Activated CD8-positive, alpha-beta memory T cell treated with anti-CD3 and anti-CD28 coated beads, Interleukin-2, amount 10 ng/mL, durations not matched to agents 7 days and 5 days (primary cell): ENCODE data around the gene LRRC45. TPM values are rescaled to one million over a fixed set of nuclear protein-coding genes. Genes with fewer than 3 reads are reported as not detected.

Experiments used
- ATAC-seq: fragments of 150-1000 bp; cut with Tn5 transposase; one replicate; pipeline ENCODE4 v1.10.0; 2021; ENCODE audit warnings: moderate library complexity
- CTCF ChIA-PET: fragments of 350-600 bp; sonication (Branson Sonifier 250); formaldehyde crosslinking; loops from one replicate; lab custom pipeline; 2021; ENCODE audit warnings: antibody characterized with exemption; lab: Charles Lee
- DNase-seq: peaks from one replicate; pipeline ENCODE4 v3.0.0-alpha.2; 2020
- H3K27ac Mint-ChIP-seq: one replicate; pipeline ENCODE4 v1.8.0; 2021; ENCODE audit warnings: mild to moderate bottlenecking, mixed read lengths
- H3K27me3 Mint-ChIP-seq: one replicate; pipeline ENCODE4 v1.8.0; 2021; ENCODE audit warnings: mixed read lengths
- H3K36me3 Mint-ChIP-seq: one replicate; pipeline ENCODE4 v1.8.0; 2021; ENCODE audit warnings: mild to moderate bottlenecking, mixed read lengths
- H3K4me1 Mint-ChIP-seq: one replicate; pipeline ENCODE4 v1.8.0; 2021; ENCODE audit warnings: mixed read lengths
- H3K4me3 Mint-ChIP-seq: one replicate; pipeline ENCODE4 v1.8.0; 2021; ENCODE audit warnings: mild to moderate bottlenecking, moderate library complexity, mixed read lengths
- H3K9me3 Mint-ChIP-seq: one replicate; pipeline ENCODE4 v1.8.0; 2022; ENCODE audit warnings: low read depth, mixed read lengths
- total RNA-seq, 2 experiments: library from RNA; stranded (reverse); gene quantifications; one replicate each; pipeline ENCODE4 v1.2.3, GENCODE V29; 2021

LRRC45 gene
- total RNA-seq, 2 experiments from 2014 or later: 45.4 to 61.6 TPM

DNA sequence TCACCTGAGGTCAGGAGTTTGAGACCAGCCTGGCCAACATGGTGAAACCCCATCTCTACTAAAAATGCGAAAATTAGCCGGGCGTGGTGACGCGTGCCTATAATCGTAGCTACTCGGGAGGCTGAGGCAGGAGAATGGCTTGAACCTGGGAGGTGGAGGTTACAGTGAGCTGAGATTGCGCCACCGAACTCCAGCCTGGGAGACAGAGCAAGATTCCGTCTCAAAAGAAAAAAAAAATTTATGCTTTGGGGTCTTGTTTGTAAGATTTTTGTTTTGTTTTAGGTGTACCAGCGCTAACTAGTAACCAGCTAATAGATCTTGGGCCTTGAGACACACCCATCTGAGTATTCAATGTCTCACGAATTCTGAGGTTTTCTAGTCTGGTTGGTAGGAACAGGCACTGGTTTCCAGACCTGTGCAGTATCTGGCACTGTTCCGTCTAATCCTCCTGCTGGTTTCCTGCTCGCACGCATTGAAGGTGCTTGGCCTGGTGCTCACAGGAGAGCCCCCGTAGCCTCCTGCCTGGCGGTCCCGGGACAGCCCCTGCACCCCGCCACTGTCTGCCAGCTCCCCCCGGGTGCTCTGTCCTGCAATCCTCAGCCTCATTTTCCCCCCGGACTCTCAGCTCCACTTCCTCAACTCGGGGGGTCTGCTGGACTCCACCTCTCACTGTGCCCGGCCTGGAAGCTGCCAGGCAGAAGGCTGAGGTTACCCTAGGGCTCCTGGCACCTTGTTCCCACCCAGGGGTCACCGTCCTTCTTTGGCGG, 53.1 kb downstream of the LRRC45 start:
- Mint-ChIP-seq H3K27me3 (peaks cover 7% of the 10 kb centered on the region), H3K27ac (no peak overlapping the region), H3K4me1 (no peaks in the 10 kb centered on the region), H3K4me3 (no peak overlapping the region), H3K9me3 (no peaks in the 10 kb centered on the region), H3K36me3 (peaks cover 14% of the 10 kb centered on the region)
- ATAC-seq (no peak), DNase-seq (no peak)
- CTCF ChIA-PET: interaction anchor here (0.9 kb wide), 1 partner anchor 11 kb away, joined by 3 read pairs; no protein-coding TSS in a partner anchor

DNA sequence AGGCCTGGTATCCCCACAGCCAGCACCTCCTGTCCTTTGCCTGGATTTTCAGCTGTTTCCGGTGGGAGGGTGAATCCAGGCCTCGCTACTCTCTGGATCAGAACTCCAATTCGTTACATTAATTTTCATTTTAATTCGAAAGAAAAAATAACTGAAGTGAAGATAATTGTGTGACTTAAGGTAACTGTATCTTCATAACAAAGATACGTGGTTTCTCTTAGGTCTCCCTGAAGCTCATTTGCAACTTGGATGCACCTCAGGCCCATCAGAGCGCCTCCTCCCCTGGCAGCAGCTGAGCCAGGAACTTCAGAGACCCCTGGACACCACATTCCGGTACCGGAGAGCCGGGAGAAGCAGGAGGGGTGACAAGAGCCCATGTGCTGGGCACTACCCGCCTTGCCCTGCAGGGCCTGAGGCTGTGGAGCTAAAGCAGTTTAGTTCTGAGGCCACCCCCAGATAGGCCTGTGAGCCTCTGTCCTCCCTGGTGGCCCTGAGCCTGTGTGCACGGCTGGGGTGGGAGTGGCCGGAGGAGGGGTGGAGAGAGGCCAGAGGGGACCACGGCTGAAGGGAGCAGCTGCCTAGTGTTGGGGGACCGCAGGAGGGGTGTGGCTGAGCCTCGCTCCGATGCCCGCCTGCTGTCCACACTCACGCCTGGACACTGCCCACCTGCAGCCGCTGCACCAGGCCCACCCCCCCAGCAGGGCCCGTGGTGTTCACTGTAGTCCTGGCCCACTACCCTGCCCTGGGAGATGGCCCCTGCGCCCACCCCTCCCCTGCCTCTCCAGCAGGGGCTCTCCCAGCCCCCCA, 53.9 kb downstream of the LRRC45 start:
- no peak overlapping the region for H3K27ac Mint-ChIP-seq
- CTCF ChIA-PET: interaction anchor here (0.9 kb wide), 1 partner anchor 12 kb away, joined by 3 read pairs; no protein-coding TSS in a partner anchor
- H3K9me3 Mint-ChIP-seq: no peaks in the 10 kb centered on the region
- ATAC-seq (peak; percentile 17), DNase-seq (no peak)
- H3K4me3 Mint-ChIP-seq: no peak overlapping the region
- peaks cover 7% of the 10 kb centered on the region for H3K27me3 Mint-ChIP-seq
- H3K36me3 Mint-ChIP-seq: peaks cover 14% of the 10 kb centered on the region
- H3K4me1 Mint-ChIP-seq: no peaks in the 10 kb centered on the region

DNA sequence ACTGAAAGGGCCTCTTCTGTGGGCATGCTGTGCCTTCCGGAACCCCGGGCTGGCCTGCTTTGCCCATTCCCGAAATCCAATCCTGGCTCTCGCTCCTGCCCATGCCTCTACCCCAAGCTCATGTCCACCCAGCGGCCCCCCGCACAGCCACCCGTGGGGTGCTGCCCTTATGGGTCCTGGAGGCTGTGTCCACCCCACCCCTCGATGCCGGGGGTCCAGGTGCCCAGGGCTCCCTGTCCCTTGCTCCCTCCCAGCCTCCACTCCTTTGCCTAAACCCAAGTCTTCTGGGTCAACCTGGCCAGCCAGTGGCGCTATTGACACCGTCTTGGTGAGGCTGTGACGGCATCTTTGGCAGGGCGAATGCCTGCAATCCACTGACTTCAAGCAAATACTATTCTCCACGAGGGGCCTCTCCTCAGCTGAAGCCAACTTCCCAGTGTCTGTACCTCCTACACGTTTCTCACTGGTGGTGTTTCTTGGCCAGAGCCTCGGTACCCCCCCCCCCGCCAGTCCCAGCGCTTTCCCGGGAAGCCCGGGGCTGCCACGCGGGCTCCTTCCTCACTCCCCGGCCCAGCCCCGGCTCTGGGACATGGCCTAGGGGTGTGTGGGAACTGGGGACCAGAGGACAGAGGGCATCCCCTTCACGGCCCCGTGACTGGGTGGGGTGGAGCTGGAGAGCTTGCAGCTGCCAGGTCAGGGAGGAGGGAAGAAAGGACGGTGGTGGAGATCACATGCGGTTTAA, 54.7 kb downstream of the LRRC45 start:
- CTCF ChIA-PET: interaction anchor here (0.9 kb wide), 1 partner anchor 13 kb away, joined by 3 read pairs; no protein-coding TSS in a partner anchor
- peaks cover 14% of the 10 kb centered on the region for H3K36me3 Mint-ChIP-seq

DNA sequence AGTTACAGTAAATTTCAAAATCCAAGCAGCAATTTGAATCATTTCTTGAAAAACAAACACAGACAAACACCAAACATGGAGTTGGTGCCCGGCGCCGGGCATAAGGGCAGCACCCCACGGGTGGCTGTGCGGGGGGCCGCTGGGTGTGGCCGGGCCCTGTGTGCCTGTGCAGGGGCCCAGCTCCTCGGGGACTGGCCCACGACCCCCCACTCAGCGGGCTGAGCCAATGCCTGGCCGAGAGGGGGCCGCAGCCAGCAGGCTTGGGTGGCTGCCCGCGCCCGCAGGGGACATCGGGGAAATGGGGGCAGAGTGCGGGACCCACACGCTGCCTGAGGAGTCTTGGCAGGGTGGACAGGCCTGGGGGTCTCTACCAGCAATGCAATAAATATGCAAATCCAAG, 55.3 kb downstream of the LRRC45 start:
- Mint-ChIP-seq H3K4me1 (no peaks in the 10 kb centered on the region), H3K27me3 (peaks cover 6% of the 10 kb centered on the region), H3K36me3 (peaks cover 18% of the 10 kb centered on the region), H3K4me3 (no peak overlapping the region), H3K27ac (no peak overlapping the region), H3K9me3 (no peaks in the 10 kb centered on the region)
- no peak for ATAC-seq
- CTCF ChIA-PET: no interaction called here
- DNase-seq: no peak

More for the DNA sequence above, 54.7 kb downstream of the LRRC45 start:
- ATAC-seq: no peak
- Mint-ChIP-seq H3K9me3 (no peaks in the 10 kb centered on the region), H3K4me1 (no peaks in the 10 kb centered on the region), H3K27ac (no peak overlapping the region), H3K4me3 (no peak overlapping the region), H3K27me3 (peaks cover 7% of the 10 kb centered on the region)
- no peak for DNase-seq

DNA sequence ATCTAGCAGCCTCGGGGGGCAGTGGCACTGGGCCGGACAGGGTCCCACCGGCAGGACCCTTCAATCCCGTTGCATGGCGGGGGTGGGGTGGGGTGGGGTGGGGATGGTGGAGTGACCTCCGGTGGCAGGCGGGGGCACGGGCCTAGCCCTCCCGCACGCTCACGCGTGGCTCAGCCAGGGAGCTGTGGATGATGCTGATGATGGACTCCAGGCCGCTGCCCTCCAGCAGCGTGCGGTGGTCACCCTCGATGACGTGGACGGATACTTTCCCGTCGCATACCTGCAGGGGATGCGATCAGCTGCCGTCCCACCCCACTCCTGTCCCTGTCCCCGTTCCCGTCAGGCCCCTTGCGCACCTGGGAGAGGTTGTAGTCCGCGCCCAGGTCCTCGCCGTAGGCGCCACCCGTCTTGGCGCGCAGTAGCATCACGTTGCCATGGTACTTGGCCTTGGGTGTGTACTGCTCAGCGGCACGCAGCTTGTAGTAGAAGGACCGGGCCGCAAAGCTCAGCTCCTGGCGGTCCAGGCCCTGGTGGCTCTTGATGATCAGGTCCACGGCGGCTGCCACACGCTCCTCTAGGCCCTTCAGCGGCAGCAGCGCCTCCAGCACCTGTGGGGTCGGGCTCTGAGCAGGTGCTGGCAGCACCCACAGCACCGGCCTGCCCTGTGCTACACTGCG, 56.0 kb downstream of the LRRC45 start:
- Mint-ChIP-seq H3K27me3 (peaks cover 3% of the 10 kb centered on the region), H3K4me3 (no peak overlapping the region), H3K36me3 (peaks cover 20% of the 10 kb centered on the region), H3K27ac (no peak overlapping the region), H3K9me3 (no peaks in the 10 kb centered on the region), H3K4me1 (no peaks in the 10 kb centered on the region)
- ATAC-seq (no peak), DNase-seq (no peak)
- CTCF ChIA-PET: interaction anchor here (0.8 kb wide), 1 partner anchor 77 kb away, joined by 3 read pairs; no protein-coding TSS in a partner anchor

DNA sequence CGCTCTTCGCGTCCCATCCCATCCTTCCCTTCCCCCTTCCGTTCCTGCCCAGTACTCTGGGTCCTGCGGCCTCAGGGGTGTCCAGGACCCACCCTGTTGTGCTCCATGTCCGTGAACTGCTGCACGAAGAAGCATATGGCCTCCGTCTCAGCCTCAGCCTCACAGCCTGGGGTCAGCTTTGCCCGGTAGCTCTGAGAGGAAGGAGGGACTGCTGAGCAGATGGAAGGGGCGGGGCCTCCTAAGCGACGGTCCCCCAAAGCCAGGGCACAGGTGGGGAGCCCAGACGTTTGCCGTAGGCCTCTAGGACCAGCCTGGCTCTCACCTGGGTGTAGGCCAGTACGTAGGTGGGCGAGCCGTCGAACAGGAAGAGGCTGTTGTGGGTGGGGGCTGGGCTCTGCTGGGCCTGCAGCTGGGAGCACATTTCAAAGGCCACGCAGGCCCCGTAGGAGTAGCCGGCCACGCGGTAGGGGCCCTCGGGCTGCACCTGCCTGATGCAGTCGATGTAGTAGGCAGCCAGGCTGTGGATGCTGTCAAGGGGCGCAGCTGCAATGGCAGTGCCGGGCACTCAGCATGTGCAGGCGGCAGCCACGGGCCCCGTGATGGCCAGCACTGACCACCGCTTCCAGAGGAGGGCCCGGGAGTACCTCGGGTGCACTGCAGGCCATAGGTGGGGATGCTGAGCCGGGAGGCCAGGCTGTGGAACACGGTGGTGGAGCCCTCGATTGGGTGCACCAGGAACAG, 57.1 kb downstream of the LRRC45 start:
- H3K4me1 Mint-ChIP-seq: no peaks in the 10 kb centered on the region
- H3K4me3 Mint-ChIP-seq: no peak overlapping the region
- no peaks in the 10 kb centered on the region for H3K27me3 Mint-ChIP-seq
- no peaks in the 10 kb centered on the region for H3K9me3 Mint-ChIP-seq
- DNase-seq (no peak), ATAC-seq (no peak)
- H3K27ac Mint-ChIP-seq: no peak overlapping the region
- peaks cover 23% of the 10 kb centered on the region for H3K36me3 Mint-ChIP-seq
- CTCF ChIA-PET: no interaction called here

Other genes starting within 250 kb of the LRRC45 start
- gene GCGR, start 219.2 kb upstream of the LRRC45 start, total RNA-seq: not detected
- gene MCRIP1, start 190.0 kb upstream of the LRRC45 start, total RNA-seq: 10 to 100 TPM; 49.9 to 50.1 TPM
- gene PPP1R27, start 188.3 kb upstream of the LRRC45 start, total RNA-seq: not detected
- 100 to 1,000 TPM; 333 to 416 TPM for gene P4HB, start 162.8 kb upstream of the LRRC45 start, total RNA-seq
- 100 to 1,000 TPM; 693 to 725 TPM for gene ARHGDIA, start 152.0 kb upstream of the LRRC45 start, total RNA-seq
- 100 to 1,000 TPM; 215 to 236 TPM for gene ALYREF, start 131.7 kb upstream of the LRRC45 start, total RNA-seq
- 100 to 1,000 TPM; 138 to 155 TPM for gene ANAPC11, start 131.6 kb upstream of the LRRC45 start, total RNA-seq
- gene NPB, start 121.1 kb upstream of the LRRC45 start, total RNA-seq: under 1 TPM in 1 of 2 experiments, not detected in 1; 0.23 TPM
- gene PCYT2, start 111.9 kb upstream of the LRRC45 start, total RNA-seq: 10 to 100 TPM; 48.5 TPM
- 10 to 100 TPM; 55.1 to 61.0 TPM for gene SIRT7, start 105.1 kb upstream of the LRRC45 start, total RNA-seq
- gene MAFG, start 95.6 kb upstream of the LRRC45 start, total RNA-seq: 10 to 100 TPM; 20.2 to 23.8 TPM
- 10 to 100 TPM; 27.7 to 61.7 TPM for gene PYCR1, start 86.0 kb upstream of the LRRC45 start, total RNA-seq
- gene MYADML2, start 76.1 kb upstream of the LRRC45 start, total RNA-seq: not detected
- gene NOTUM, start 62.1 kb upstream of the LRRC45 start, total RNA-seq: under 1 TPM in 1 of 2 experiments, not detected in 1; 0.21 TPM
- gene ASPSCR1, start 45.7 kb upstream of the LRRC45 start, total RNA-seq: 10 to 100 TPM; 29.5 to 31.4 TPM
- 10 to 100 TPM; 80.2 to 91.3 TPM for gene CENPX, start 427 bp upstream of the LRRC45 start, total RNA-seq
- 1 to 10 TPM; 6.4 to 6.8 TPM for gene RAC3, start 8.4 kb downstream of the LRRC45 start, total RNA-seq
- gene DCXR, start 14.4 kb downstream of the LRRC45 start, total RNA-seq: 100 to 1,000 TPM; 120 to 124 TPM
- gene RFNG, start 28.5 kb downstream of the LRRC45 start, total RNA-seq: 10 to 100 TPM; 20.9 to 23.0 TPM
- 100 to 1,000 TPM in 1 of 2 experiments, 10 to 100 TPM in 1; 92.4 to 106 TPM for gene GPS1, start 28.6 kb downstream of the LRRC45 start, total RNA-seq
- gene DUS1L, start 42.5 kb downstream of the LRRC45 start, total RNA-seq: 100 to 1,000 TPM; 134 to 139 TPM
- gene FASN, start 74.9 kb downstream of the LRRC45 start, total RNA-seq: 100 to 1,000 TPM; 229 to 277 TPM
- gene CCDC57, start 189.5 kb downstream of the LRRC45 start, total RNA-seq: 10 to 100 TPM; 70.2 to 73.9 TPM
- 100 to 1,000 TPM; 119 to 148 TPM for gene SLC16A3, start 205.7 kb downstream of the LRRC45 start, total RNA-seq